ENCODE results near the gene RHBDL3.

- TF ChIP-seq CTCF (conservative IDR thresholded peaks at IDR 0.05; ENCODE audit: low read depth, low read length) (no peak), EZH2 (IDR thresholded peaks at IDR 0.05; ENCODE audit: low read length, unreplicated experiment) (no peak)
Measured at GRCh38 chr17:32256012-32256700, 9.5 kb upstream of the RHBDL3 start.
